Adrenal gland (tissue), 5 donors: ENCODE measurements around the gene DCUN1D2.

Experiments used
- POLR2A ChIP-seq, 2 donors: fragments of 450-650 bp; IDR thresholded peaks; one replicate each; pipeline ENCODE4 v1.6.1; 2017; ENCODE audit warnings: antibody characterized with exemption in 2 of 2, mild to moderate bottlenecking in 2 of 2, moderate library complexity in 1 of 2
- TF ChIP-seq, protein P1 (sequence below), 6 experiments: fragments of 450-650 bp in 4 of 6; fragments of 200-600 bp in 2 of 6; sonication (generic) in 1 of 6; IDR thresholded peaks; 1 replicate in 5 of 6; 2 replicates in 1 of 6; pipeline versions ENCODE4 v1.5.1 to v1.8.0; 2016 to 2021; ENCODE audit warnings: antibody characterized with exemption in 6 of 6, mild to moderate bottlenecking in 2 of 6, moderate library complexity in 1 of 6
- donor health status: DM: no; HTN: no; CAD: no.

- TF ChIP-seq, protein P1, sequence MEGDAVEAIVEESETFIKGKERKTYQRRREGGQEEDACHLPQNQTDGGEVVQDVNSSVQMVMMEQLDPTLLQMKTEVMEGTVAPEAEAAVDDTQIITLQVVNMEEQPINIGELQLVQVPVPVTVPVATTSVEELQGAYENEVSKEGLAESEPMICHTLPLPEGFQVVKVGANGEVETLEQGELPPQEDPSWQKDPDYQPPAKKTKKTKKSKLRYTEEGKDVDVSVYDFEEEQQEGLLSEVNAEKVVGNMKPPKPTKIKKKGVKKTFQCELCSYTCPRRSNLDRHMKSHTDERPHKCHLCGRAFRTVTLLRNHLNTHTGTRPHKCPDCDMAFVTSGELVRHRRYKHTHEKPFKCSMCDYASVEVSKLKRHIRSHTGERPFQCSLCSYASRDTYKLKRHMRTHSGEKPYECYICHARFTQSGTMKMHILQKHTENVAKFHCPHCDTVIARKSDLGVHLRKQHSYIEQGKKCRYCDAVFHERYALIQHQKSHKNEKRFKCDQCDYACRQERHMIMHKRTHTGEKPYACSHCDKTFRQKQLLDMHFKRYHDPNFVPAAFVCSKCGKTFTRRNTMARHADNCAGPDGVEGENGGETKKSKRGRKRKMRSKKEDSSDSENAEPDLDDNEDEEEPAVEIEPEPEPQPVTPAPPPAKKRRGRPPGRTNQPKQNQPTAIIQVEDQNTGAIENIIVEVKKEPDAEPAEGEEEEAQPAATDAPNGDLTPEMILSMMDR (IDR thresholded peaks at IDR 0.05) = no peak
- peak; percentile 57 to 90 for TF ChIP-seq POLR2A (IDR thresholded peaks at IDR 0.05)
These were observed at the start of gene DCUN1D2 for GRCh38 chr13:113490496-113491417.
